IPS-20b (cell line): Measurements from ENCODE around the gene COMT.
"Not testable (repeated sequence)": the region's sequence is repeated elsewhere in the genome, so short reads cannot be mapped to it uniquely, and the experiment has no call there.

Source experiments
- H3K27ac ChIP-seq: one replicate; pipeline ENCODE4 v1.5.1; 2013; ENCODE audit warnings: low read length
- H3K27me3 ChIP-seq: 2 replicates; pipeline ENCODE4 v1.6.1; 2013; ENCODE audit warnings: mild to moderate bottlenecking, low read length, inconsistent platforms; ENCODE audit not compliant: insufficient read depth
- H3K36me3 ChIP-seq: 2 replicates; pipeline ENCODE4 v1.6.1; 2013; ENCODE audit warnings: low read depth, mild to moderate bottlenecking, inconsistent platforms, low read length, moderate library complexity; ENCODE audit not compliant: insufficient read depth
- H3K4me1 ChIP-seq: 2 replicates; pipeline ENCODE4 v1.6.1; 2013; ENCODE audit warnings: mild to moderate bottlenecking, control low read depth, inconsistent platforms, low read length, moderate library complexity; ENCODE audit not compliant: insufficient read depth
- H3K4me3 ChIP-seq: 2 replicates; pipeline ENCODE4 v1.5.1; 2013; ENCODE audit warnings: mild to moderate bottlenecking, low read length, inconsistent platforms
- H3K9ac ChIP-seq: 2 replicates; pipeline ENCODE4 v1.6.1; 2013; ENCODE audit warnings: low read depth, mild to moderate bottlenecking, inconsistent platforms, low read length, moderate library complexity
- H3K9me3 ChIP-seq: 2 replicates; pipeline ENCODE4 v1.6.1; 2013; ENCODE audit warnings: mild to moderate bottlenecking, low read depth, low read length, inconsistent platforms; ENCODE audit not compliant: insufficient read depth

COMT gene

DNA sequence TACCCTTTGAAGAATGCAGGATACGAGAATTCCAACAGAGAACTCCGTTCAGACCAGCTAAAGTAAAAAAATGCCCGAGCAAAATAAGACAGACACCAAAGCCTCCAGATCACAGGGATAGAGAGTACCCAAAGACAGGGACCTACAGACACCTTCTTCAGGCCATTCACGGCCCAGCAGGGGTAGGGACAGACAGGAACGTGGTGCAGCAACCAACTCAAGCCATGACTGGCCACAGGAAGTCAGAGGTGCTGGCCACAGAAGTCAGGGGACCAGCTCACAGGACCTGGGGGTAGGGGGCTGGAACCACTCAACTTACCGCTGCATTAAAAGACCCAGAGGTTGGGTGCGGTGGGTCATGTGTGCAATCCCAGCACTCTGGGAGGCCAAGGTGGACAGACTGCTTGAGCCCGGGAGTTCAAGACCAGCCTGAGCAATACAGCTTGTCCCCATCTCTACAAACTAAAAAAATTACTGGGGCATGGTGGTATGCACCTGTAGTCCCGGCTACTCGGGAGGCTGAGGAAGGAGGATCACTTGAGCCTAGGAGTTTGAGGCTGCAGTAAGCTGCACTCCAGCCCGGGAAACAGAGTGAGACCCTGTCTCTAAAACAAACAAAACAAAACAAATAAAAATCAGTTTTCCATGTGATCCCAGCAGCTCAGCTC is 39.9 kb upstream of the COMT start:
- Histone ChIP-seq H3K27ac (no peak overlapping the region), H3K4me1 (peaks cover 12% of the 10 kb centered on the region; the same call in 1 of the 2 replicates), H3K9me3 (no peaks in the 10 kb centered on the region), H3K27me3 (no peaks in the 10 kb centered on the region), H3K36me3 (no peaks in the 10 kb centered on the region), H3K4me3 (no peak overlapping the region), H3K9ac (no peak overlapping the region)

DNA sequence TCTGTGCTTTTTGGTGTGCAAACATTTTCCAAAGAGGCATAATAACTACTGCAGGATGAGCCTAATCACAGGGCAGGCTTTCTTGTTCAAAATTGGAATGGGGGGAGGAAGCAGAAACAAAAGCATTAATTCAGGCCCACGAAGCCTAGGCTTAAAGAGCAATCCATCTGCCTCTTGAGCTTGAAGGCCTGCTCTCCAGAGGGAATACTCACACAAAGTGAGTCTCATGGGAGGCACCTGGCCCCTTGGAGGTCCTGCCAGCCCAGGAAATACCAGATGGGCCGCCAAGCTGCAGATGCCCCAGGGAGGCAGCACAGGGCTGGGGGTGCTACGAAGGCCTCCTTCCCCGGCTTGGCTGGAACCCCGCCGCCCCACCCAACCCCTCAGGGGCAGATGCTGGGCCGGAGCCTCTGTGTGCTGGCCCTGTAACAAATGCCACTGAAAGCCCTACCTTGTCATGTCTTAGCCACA is 39.3 kb upstream of the COMT start:
- H3K27ac ChIP-seq: no peak overlapping the region
- H3K4me3 ChIP-seq: no peak overlapping the region
- no peaks in the 10 kb centered on the region for H3K36me3 ChIP-seq
- H3K27me3 ChIP-seq: no peaks in the 10 kb centered on the region
- H3K9ac ChIP-seq: no peak overlapping the region
- H3K4me1 ChIP-seq: peaks cover 12% of the 10 kb centered on the region; the same call in 1 of the 2 replicates
- H3K9me3 ChIP-seq: no peaks in the 10 kb centered on the region

GRCh38 chr22:19903031-19903430 is 38.5 kb upstream of the COMT start:
- H3K9me3 ChIP-seq: no peaks in the 10 kb centered on the region
- no peak overlapping the region for H3K9ac ChIP-seq
- H3K27me3 ChIP-seq: no peaks in the 10 kb centered on the region
- no peak overlapping the region for H3K4me3 ChIP-seq
- H3K36me3 ChIP-seq: no peaks in the 10 kb centered on the region
- H3K4me1 ChIP-seq: peaks cover 12% of the 10 kb centered on the region; the same call in 1 of the 2 replicates
- H3K27ac ChIP-seq: no peak overlapping the region

- H3K27ac ChIP-seq: no peak overlapping the region
- H3K27me3 ChIP-seq: no peaks in the 10 kb centered on the region
- H3K4me1 ChIP-seq: peaks cover 12% of the 10 kb centered on the region; the same call in 1 of the 2 replicates
- no peaks in the 10 kb centered on the region for H3K9me3 ChIP-seq
- no peak overlapping the region for H3K9ac ChIP-seq
- H3K36me3 ChIP-seq: no peaks in the 10 kb centered on the region
- H3K4me3 ChIP-seq: no peak overlapping the region
These were observed 38.1 kb upstream of the COMT start for GRCh38 chr22:19903513-19903912.

- H3K9ac ChIP-seq: no peak overlapping the region
- peaks cover 12% of the 10 kb centered on the region; the same call in 1 of the 2 replicates for H3K4me1 ChIP-seq
- H3K36me3 ChIP-seq: no peaks in the 10 kb centered on the region
- H3K27ac ChIP-seq: no peak overlapping the region
- H3K4me3 ChIP-seq: no peak overlapping the region
- H3K27me3 ChIP-seq: no peaks in the 10 kb centered on the region
- H3K9me3 ChIP-seq: no peaks in the 10 kb centered on the region
These were observed 37.3 kb upstream of the COMT start for GRCh38 chr22:19904174-19904856.

GRCh38 chr22:19904935-19905334 is 36.6 kb upstream of the COMT start:
- Histone ChIP-seq H3K4me3 (no peak overlapping the region), H3K4me1 (peaks cover 12% of the 10 kb centered on the region; the same call in 1 of the 2 replicates), H3K27ac (no peak overlapping the region), H3K36me3 (no peaks in the 10 kb centered on the region), H3K9ac (no peak overlapping the region), H3K27me3 (no peaks in the 10 kb centered on the region), H3K9me3 (no peaks in the 10 kb centered on the region)

- H3K36me3 ChIP-seq: no peaks in the 10 kb centered on the region
- H3K9ac ChIP-seq: no peak overlapping the region
- no peaks in the 10 kb centered on the region for H3K27me3 ChIP-seq
- H3K4me1 ChIP-seq: peaks cover 12% of the 10 kb centered on the region; the same call in 1 of the 2 replicates
- no peaks in the 10 kb centered on the region for H3K9me3 ChIP-seq
- no peak overlapping the region for H3K4me3 ChIP-seq
- H3K27ac ChIP-seq: no peak overlapping the region
These were observed 36.0 kb upstream of the COMT start for GRCh38 chr22:19905347-19906276.

- not testable (repeated sequence) for H3K9me3 ChIP-seq, H3K9ac ChIP-seq, H3K27me3 ChIP-seq, H3K36me3 ChIP-seq, H3K4me3 ChIP-seq, H3K27ac ChIP-seq
- H3K4me1 ChIP-seq: peaks cover 12% of the 10 kb centered on the region; the same call in 1 of the 2 replicates
These were observed 34.7 kb upstream of the COMT start for GRCh38 chr22:19906864-19907263.

- not testable (repeated sequence) for H3K9me3 ChIP-seq, H3K27me3 ChIP-seq, H3K27ac ChIP-seq, H3K4me1 ChIP-seq, H3K4me3 ChIP-seq, H3K36me3 ChIP-seq, H3K9ac ChIP-seq
These were observed 33.7 kb upstream of the COMT start for GRCh38 chr22:19907902-19908301.

DNA sequence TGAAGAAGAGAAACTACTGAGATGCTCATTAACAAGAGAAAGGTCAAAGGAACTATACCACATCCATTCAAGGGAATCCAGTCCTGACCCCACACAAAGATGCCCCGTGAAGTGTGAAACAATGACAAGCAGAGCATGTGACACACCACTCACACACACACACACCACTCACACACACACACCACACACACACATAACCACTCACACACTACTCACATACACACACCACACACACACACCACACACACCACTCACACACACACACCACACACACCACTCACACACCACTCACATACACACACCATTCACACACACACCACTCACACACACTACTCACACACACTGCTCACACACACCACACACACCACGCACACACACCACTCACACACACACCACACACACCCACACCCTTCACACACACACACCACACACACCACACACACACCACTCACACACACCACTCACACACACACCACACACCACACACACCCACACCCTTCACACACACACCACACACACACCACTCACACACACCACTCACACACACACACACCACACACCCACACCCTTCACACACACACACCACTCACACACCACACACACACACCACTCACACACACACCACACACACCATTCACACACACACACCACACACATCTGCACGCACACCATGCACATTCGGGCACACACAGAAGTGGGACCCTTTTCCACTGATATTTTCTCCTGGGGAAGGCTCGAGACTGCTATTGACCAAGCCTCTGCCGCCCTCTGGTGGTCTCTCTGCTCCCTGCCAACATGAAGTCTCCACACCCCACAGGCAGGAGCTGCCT is 32.0 kb upstream of the COMT start:
- H3K27me3 ChIP-seq: no peaks in the 10 kb centered on the region
- no peaks in the 10 kb centered on the region for H3K4me1 ChIP-seq
- H3K9me3 ChIP-seq: no peaks in the 10 kb centered on the region
- H3K27ac ChIP-seq: no peak overlapping the region
- H3K9ac ChIP-seq: no peak overlapping the region
- H3K4me3 ChIP-seq: no peak overlapping the region
- peaks cover 11% of the 10 kb centered on the region for H3K36me3 ChIP-seq

DNA sequence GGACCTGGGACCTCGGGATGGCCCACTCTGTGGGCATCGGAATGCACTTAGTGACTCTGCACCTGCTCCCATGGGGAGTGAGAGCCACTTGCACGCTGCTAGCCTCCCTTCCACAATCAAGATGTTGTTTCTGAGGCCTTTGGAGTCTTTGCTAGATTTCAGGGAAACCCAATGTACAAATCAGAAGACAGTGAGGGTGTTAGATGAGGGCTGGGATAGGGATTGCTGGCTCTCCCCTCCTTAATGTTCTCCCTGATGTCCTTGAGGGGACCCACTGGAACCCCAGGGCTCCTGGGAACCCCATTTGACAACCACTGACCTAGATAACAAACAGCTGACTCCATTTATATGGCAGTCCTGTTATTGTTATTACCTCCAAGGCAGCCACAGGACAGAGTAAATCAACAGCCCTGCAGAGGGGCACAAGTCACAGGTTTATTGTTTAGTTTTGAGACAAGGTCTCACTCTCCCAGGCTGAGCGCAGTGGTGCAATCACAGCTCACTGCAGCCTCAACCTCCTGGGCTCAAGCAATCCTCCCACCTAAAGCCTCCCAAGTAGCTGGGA is 31.3 kb upstream of the COMT start:
- no peaks in the 10 kb centered on the region for H3K4me1 ChIP-seq
- peaks cover 18% of the 10 kb centered on the region for H3K36me3 ChIP-seq
- no peaks in the 10 kb centered on the region for H3K9me3 ChIP-seq
- H3K27ac ChIP-seq: no peak overlapping the region
- no peaks in the 10 kb centered on the region for H3K27me3 ChIP-seq
- no peak overlapping the region for H3K4me3 ChIP-seq
- H3K9ac ChIP-seq: no peak overlapping the region
